ENCODE measurements around the gene PRPF6.

PRPF6 gene

GRCh38 chr20:64035066-64035932, 54.4 kb downstream of the PRPF6 start:
- DNase-seq (ENCODE audit: extremely low read depth, low read depth): no peak

DNA sequence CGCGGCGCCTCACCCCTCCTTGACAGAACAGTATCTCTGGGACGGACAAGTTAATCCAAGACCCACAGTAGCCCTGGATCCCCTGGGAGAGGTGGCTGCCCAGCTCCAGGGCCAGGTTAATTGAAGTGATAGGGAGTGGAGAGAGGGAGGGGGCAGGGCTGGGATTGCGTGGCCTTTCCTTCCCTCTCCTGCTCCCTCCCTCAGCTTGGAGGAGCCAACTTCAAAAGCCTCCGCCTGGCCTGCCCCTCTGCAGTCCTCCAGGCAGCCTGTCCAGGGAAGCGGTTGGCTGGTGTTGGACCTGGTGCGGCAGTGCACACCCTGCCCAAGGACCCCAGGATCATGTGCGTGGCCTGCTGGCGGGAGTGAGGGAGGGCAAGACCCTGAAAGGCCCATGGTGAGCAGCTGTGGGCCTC, 55.0 kb downstream of the PRPF6 start, which contains the start of gene C20orf204:
TSS of gene C20orf204 (plus strand) at position 250 of the 413 bp plus-strand sequence. CDS start at position 392, 142 bp downstream.
- no peak for DNase-seq (ENCODE audit: extremely low read depth, low read depth)
- TF ChIP-seq CTCF (IDR thresholded peaks at IDR 0.05; ENCODE audit: low read depth, low read length): no peak

More at GRCh38 chr20:64035066-64035932, 54.4 kb downstream of the PRPF6 start:
- TF ChIP-seq CTCF (IDR thresholded peaks at IDR 0.05; ENCODE audit: low read depth, low read length): no peak

- no peak for DNase-seq (ENCODE audit: extremely low read depth, low read depth)
- TF ChIP-seq CTCF (IDR thresholded peaks at IDR 0.05; ENCODE audit: low read depth, low read length): no peak
Measured at GRCh38 chr20:64036346-64037198, 55.6 kb downstream of the PRPF6 start.

DNA sequence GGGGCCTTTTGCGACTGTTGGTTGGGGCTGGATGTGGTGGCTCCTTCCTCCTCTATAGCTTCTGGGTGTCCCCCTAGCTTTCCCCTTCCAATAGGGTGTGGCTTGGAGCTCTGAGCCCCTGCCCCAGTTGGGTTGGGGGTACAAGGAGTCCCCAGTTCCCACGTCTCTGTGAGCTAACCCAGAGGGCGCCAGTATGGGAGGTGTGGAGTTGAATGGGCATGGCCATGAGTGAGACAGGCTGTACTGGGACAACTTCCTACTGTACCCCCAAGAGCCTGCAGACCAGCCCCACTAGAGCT, 56.2 kb downstream of the PRPF6 start:
- DNase-seq (ENCODE audit: extremely low read depth, low read depth): no peak
- no peak for TF ChIP-seq CTCF (IDR thresholded peaks at IDR 0.05; ENCODE audit: low read depth, low read length)

DNA sequence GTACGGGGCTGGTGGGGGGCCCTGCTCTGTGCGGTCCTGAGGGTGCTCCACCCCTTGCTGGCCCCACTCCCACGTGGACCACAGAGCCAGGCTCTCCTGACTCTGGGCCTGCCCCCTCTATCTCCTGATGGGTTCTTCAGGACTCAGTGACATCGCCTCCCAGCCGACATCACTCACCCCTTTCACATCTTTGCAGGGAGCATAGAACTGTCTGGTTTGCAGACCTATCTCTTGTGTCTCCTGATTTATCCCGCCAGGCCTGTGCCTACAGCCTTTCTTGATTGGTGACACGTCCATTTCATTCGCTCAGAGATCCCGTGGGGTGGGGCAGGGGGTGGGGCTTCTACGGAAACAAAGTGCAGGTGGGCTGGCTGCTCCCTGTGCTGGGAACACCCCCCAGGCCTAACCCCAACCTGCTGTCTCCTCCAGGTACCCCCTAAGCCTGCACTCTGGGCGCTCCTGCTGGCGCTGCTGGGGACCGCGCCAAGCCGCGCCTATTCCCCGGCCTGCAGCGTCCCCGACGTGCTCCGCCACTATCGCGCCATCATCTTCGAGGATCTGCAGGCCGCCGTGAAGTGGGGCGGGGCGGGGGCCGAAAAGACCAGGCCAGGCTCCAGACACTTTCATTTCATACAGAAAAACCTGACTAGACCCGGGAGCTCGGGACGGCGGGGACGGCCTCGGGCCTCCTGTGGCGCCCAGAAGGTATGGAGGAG, 56.7 kb downstream of the PRPF6 start:
- DNase-seq (ENCODE audit: extremely low read depth, low read depth): no peak
- no peak for TF ChIP-seq CTCF (IDR thresholded peaks at IDR 0.05; ENCODE audit: low read depth, low read length)

DNA sequence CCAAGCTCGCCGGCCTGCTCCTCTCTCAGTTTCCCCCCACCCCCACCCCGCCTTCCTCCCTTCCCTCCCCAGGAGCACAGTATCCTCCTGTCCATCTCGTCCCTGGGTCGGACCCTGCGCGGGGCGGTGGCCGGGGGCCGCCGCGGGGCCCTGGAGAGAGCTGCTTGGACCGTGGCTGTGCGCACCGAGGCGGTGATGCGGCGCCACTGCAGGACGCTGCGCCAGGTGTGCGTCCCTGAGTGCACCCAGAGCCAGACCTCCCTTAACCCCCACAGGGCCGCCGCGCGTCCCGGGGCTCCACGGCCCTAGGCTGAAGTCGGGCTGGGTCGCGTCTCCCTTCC, 57.3 kb downstream of the PRPF6 start:
- no peak for TF ChIP-seq CTCF (IDR thresholded peaks at IDR 0.05; ENCODE audit: low read depth, low read length)
- DNase-seq (ENCODE audit: extremely low read depth, low read depth): no peak
